ENCODE measurements around the gene PDAP1. TPM values are rescaled to one million over a fixed set of nuclear protein-coding genes. Genes with fewer than 3 reads are reported as not detected.
"Not testable (repeated sequence)": the region's sequence is repeated elsewhere in the genome, so short reads cannot be mapped to it uniquely, and the experiment has no call there.

The PDAP1 gene, protein sequence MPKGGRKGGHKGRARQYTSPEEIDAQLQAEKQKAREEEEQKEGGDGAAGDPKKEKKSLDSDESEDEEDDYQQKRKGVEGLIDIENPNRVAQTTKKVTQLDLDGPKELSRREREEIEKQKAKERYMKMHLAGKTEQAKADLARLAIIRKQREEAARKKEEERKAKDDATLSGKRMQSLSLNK
- 82.1 and 129 TPM in 2 replicates for total RNA-seq (2014; rRNA removed; shearing (Covaris generic))

- peak; percentile 93 for DNase-seq (ENCODE audit: low read depth)
Observed at GRCh38 chr7:99408379-99409191, at the start of gene PDAP1, which contains the start of gene BUD31. Gene PDAP1, minus strand, starts transcription at chr7:99408597. Its CDS starts 49 bp downstream, at chr7:99408548. Gene BUD31, plus strand, starts transcription at chr7:99408969. Its CDS starts 2,124 bp downstream, at chr7:99411093.

GRCh38 chr7:99457650-99458493, 49.5 kb upstream of the PDAP1 start:
- no peak for DNase-seq (ENCODE audit: low read depth)

DNA sequence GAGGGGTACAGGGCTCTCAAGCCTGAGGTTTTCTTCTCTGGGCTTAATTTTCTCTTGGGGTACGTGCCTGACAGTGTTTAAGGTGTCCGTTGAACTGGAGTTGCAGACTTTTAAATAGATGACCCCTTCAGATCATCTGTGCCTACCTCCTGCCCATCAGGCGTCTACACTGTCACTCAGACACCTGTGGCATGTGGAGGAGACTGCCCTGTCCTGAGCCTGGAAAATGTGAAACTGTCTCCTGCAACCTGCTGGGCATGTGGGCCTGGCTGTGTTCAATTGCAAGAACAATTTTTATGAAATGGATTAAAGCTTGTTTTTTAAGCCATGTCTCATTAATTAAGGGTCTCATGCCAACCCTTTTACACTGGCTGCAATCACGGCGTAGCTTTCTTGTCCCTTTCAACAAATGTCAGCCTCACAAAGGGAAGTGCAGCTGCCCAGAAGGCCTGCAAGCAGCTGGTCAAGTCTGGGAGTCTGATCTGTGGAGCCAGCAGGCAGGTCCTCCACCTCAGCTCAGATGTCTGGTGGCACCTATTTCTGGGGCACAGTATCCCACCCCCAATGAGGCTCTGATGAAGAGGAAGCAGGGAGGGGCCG, 48.8 kb upstream of the PDAP1 start:
- no peak for DNase-seq (ENCODE audit: low read depth)

GRCh38 chr7:99456288-99456687, 47.9 kb upstream of the PDAP1 start:
- DNase-seq (ENCODE audit: low read depth) = no peak

GRCh38 chr7:99455874-99456273, 47.5 kb upstream of the PDAP1 start:
- DNase-seq (ENCODE audit: low read depth) = no peak

GRCh38 chr7:99453105-99453504, 44.7 kb upstream of the PDAP1 start:
- no peak for DNase-seq (ENCODE audit: low read depth)

DNA sequence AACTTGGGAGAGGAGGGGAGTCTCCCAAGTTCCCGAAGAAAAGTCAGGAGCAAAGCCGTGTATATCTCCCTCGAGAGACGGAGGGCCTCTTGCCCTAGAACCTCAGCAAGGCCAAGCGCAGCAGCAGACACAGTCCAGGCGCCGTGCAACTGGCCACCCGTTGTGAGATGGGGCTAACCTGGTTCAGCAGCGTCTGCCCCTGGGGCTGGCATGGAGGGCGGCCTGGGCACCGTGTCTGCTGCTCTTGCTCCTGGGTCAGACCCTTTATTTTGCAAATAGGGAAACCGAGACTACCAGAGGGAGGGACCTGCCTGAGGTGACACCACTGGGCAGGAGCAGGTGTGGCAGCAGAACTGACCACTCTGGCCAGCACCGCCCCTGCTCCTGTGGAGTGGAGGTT, 44.1 kb upstream of the PDAP1 start:
- no peak for DNase-seq (ENCODE audit: low read depth)

GRCh38 chr7:99451936-99452335, 43.5 kb upstream of the PDAP1 start:
- no peak for DNase-seq (ENCODE audit: low read depth)

- DNase-seq (ENCODE audit: low read depth) = no peak
Observed at GRCh38 chr7:99449326-99449725, 40.9 kb upstream of the PDAP1 start.

DNA sequence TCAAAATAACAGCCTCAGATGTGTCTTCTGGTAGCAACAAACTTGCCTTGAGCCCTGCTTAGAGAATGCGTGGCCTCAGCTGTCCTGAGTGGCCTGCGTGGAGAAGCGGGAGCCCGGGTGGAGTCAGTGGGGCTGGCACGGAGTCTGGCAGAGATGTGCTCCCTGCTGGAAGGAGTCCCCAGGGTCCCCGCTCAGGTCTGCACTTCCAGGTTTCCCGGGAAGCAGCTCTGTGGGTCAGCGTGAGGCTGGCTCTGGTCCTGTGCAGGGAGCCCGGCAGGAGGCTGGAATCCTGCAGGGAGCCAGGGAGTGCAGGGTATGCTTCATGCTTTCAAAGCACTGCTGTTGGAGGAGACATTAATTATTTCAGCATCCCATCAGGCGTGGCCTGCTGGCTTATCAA, 40.5 kb upstream of the PDAP1 start:
- DNase-seq (ENCODE audit: low read depth) = no peak

DNA sequence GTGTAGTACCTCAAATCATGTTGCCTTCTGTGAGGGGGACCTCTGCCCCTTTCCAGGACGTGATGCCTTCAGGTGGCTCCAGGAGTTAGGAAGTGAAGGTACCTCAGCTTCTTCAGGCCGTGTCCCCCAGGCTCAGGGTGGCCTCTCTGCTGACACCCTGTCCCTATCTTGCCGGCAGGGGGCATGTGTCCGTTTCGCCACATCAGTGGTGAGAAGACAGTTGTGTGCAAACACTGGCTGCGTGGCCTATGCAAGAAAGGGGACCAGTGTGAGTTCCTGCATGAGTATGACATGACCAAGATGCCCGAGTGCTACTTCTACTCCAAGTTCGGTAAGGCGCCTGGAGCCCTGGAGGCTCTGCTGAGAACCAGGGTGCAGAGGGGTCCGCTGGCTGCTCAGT, 39.5 kb upstream of the PDAP1 start:
- DNase-seq (ENCODE audit: low read depth) = no peak

GRCh38 chr7:99446096-99446495, 37.7 kb upstream of the PDAP1 start:
- no peak for DNase-seq (ENCODE audit: low read depth)

DNA sequence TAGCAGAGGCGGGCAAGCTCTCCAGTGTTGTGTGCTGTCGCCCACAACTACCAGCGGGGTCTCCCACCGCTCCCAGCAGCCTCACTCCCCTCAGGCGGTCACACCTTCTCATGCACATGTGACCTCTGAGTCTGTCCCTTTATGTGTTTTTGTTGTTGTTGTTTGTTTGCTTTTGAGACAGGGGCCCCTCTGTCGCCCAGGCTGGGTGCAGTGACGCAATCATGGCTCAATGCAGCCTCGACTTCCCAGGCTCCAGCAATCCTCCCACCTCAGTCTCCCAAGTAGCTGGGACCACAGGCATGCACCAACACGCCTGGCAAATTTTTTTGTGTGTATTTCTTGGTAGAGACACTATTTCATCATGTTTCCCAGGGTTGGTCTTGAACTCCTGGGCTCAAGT, 31.8 kb upstream of the PDAP1 start:
- no peak for DNase-seq (ENCODE audit: low read depth)

DNA sequence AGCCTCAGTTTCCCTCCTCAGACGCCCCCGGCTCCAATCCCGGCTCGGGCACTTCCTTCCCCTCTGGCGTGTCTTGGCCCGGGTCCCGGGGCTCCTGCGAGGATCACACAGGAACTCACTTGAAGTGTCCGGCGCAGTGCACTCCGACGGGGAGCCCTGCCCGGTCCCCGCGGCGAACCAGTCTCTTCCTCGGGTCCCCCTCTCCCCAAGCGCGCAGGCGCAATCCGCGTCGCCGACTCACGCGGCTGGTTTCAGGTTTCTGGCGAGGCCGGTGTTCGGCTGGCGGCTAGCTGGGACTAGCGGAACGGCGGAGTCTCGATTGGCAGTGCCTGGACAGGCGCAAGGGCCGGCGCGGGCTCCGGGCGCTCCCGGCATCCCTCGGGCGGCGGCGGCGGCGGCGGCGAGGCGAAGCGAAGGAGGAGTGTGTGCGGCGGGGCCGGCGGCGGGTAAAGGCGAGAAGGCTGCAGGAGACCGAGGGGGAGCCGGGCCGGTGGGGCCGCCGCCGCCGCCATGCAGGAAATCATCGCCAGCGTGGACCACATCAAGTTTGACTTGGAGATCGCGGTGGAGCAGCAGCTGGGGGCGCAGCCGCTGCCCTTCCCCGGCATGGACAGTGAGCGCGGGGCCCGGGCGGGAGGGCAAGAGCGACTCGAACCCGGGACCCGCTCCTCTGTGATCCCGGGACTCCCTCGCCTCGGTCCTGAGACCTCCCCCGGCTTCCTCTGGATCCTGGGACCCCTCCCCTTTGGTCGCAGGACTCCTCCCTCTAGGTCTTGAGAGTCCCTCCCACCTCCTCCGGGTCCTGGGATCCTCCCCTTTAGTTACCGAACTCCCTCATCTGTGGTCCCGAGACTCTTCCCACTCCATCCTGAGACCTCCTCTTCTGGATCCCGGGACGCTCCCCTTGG, 30.4 kb upstream of the PDAP1 start, which contains the start of the genes CPSF4 and PTCD1:
Gene CPSF4 (plus strand): TSS at position 371 of the 908 bp plus-strand sequence. CDS start 140 bp downstream, at position 511.
Gene PTCD1 (minus strand): TSS at position 226 of the 908 bp plus-strand sequence. CDS start 3,556 bp downstream, outside the sequence.
- peak; percentile 94 for DNase-seq (ENCODE audit: low read depth)

- peak; percentile 11 for DNase-seq (ENCODE audit: low read depth)
Observed at GRCh38 chr7:99437946-99438572, 29.7 kb upstream of the PDAP1 start.

- no peak for DNase-seq (ENCODE audit: low read depth)
Observed at GRCh38 chr7:99433158-99433557, 24.8 kb upstream of the PDAP1 start.

DNA sequence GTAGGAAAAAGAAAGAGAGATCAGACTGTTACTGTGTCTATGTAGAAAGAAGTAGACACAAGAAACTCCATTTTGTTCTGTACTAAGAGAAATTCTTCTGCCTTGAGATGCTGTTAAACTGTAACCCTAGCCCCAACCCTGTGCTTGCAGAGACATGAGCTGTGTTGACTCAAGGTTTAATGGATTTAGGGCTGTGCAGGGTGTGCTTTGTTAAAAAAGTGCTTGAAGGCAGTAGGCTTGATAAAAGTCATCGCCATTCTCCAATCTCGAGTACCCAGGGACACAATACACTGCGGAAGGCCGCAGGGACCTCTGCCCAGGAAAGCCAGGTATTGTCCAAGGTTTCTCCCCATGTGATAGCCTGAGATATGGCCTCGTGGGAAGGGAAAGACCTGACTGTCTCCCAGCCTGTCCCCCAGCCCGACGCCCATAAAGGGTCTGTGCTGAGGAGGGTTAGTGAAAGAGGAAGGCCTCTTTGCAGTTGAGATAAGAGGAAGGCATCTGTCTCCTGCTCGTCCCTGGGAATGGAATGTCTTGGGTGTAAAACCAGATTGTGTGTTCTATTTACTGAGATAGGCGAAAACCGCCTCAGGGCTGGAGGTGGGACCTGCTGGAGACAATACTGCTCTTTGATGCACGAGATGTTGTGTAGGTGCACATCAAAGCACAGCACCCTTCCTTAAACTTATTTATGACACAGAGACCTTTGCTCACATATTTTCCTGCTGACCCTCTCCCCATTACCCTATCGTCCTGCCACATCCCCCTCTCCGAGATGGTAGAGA, 23.6 kb upstream of the PDAP1 start:
- DNase-seq (ENCODE audit: low read depth) = not testable (repeated sequence)

DNA sequence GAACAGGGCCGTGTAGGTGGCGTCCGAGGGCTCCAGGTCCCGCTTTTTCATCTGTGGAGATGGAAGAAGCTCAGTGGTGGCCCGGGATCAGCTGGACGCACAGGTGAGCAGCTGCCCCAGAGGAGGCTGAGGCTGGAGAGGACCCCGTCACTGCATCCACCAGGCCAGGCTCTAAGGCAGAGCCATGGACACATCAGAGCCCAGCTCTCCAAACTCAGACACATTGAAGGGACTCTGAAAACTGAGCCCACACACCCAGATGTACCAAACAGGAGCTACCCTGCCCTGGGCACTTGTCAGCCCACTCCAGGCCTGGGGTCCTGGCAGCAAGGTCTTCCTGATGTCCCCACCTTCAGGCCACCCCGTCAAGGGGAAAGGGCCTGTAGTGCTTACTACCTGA, 21.4 kb upstream of the PDAP1 start:
- DNase-seq (ENCODE audit: low read depth) = no peak

GRCh38 chr7:99428972-99429566, 20.7 kb upstream of the PDAP1 start:
- DNase-seq (ENCODE audit: low read depth) = no peak

Measured in RPMI7951 (cell line).